ENCODE results near the gene COP1. TPM values are rescaled to one million over a fixed set of nuclear protein-coding genes. Genes with fewer than 3 reads are reported as not detected.
"Not testable (repeated sequence)": the region's sequence is repeated elsewhere in the genome, so short reads cannot be mapped to it uniquely, and the experiment has no call there.

Gene COP1
- total RNA-seq, 1 experiment from 2014 or later, result 35.8 TPM

GRCh38 chr1:176205332-176205914 is 1.7 kb downstream of the COP1 start:
- no peak overlapping the region for H3K27ac ChIP-seq (ENCODE audit: low read depth, low read length, poor library complexity, severe bottlenecking)
- no peaks in the 10 kb centered on the region for H3K9me3 ChIP-seq (ENCODE audit: low read depth, low read length, poor library complexity, severe bottlenecking)
- no peaks in the 10 kb centered on the region for H3K36me3 ChIP-seq (ENCODE audit: insufficient read depth, low read length, poor library complexity, severe bottlenecking)
- POLR2A ChIA-PET (ENCODE audit: low non-redundant PET), result no interaction called here
- intact Hi-C loops (cut with micrococcal nuclease; ENCODE audit: unreplicated experiment), result loop anchor here (10.0 kb wide), 1 partner anchor 141 kb away; no protein-coding TSS in a partner anchor
- no peak for TF ChIP-seq EZH2 (IDR thresholded peaks at IDR 0.05; ENCODE audit: borderline replicate concordance, low read depth, low read length, poor library complexity, severe bottlenecking)
- TF ChIP-seq, protein P1, sequence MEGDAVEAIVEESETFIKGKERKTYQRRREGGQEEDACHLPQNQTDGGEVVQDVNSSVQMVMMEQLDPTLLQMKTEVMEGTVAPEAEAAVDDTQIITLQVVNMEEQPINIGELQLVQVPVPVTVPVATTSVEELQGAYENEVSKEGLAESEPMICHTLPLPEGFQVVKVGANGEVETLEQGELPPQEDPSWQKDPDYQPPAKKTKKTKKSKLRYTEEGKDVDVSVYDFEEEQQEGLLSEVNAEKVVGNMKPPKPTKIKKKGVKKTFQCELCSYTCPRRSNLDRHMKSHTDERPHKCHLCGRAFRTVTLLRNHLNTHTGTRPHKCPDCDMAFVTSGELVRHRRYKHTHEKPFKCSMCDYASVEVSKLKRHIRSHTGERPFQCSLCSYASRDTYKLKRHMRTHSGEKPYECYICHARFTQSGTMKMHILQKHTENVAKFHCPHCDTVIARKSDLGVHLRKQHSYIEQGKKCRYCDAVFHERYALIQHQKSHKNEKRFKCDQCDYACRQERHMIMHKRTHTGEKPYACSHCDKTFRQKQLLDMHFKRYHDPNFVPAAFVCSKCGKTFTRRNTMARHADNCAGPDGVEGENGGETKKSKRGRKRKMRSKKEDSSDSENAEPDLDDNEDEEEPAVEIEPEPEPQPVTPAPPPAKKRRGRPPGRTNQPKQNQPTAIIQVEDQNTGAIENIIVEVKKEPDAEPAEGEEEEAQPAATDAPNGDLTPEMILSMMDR (conservative IDR thresholded peaks at IDR 0.05; ENCODE audit: low read depth, low read length), result no peak
- no peaks in the 10 kb centered on the region for H3K27me3 ChIP-seq (replicated peaks; ENCODE audit: insufficient read depth, low read depth, low read length, poor library complexity)
- H3K4me3 ChIP-seq (ENCODE audit: low read depth, low read length, poor library complexity, severe bottlenecking), result peak overlapping the region; percentile 96
- BruUV-seq (replicated peaks), result no TSS peak
- CTCF ChIA-PET, result no interaction called here
- no peak for DNase-seq (ENCODE audit: low spot score)
- peaks cover 16% of the 10 kb centered on the region for H3K4me1 ChIP-seq (ENCODE audit: insufficient read depth, low read length, poor library complexity, severe bottlenecking)

GRCh38 chr1:176204655-176205054 is 2.4 kb downstream of the COP1 start:
- H3K4me1 ChIP-seq (ENCODE audit: insufficient read depth, low read length, poor library complexity, severe bottlenecking), result peaks cover 16% of the 10 kb centered on the region
- intact Hi-C loops (cut with micrococcal nuclease; ENCODE audit: unreplicated experiment), result loop anchor here (10.0 kb wide), 1 partner anchor 140 kb away; no protein-coding TSS in a partner anchor
- CTCF ChIA-PET; H3K27me3 ChIP-seq (replicated peaks; ENCODE audit: insufficient read depth, low read depth, low read length, poor library complexity); BruUV-seq (replicated peaks); H3K9me3 ChIP-seq (ENCODE audit: low read depth, low read length, poor library complexity, severe bottlenecking); POLR2A ChIA-PET (ENCODE audit: low non-redundant PET); H3K36me3 ChIP-seq (ENCODE audit: insufficient read depth, low read length, poor library complexity, severe bottlenecking); DNase-seq (ENCODE audit: low spot score); H3K27ac ChIP-seq (ENCODE audit: low read depth, low read length, poor library complexity, severe bottlenecking): not testable (repeated sequence)
- peak overlapping the region; percentile 96 for H3K4me3 ChIP-seq (ENCODE audit: low read depth, low read length, poor library complexity, severe bottlenecking)

- ChIA-PET CTCF (no interaction called here), POLR2A (ENCODE audit: low non-redundant PET) (interaction anchor here (0.7 kb wide), 1 partner anchor 16 kb away, joined by 3 read pairs; no protein-coding TSS in a partner anchor)
- intact Hi-C loops (cut with micrococcal nuclease; ENCODE audit: unreplicated experiment), result loop anchor here (10.0 kb wide), 1 partner anchor 139 kb away; no protein-coding TSS in a partner anchor
- H3K27me3 ChIP-seq (replicated peaks; ENCODE audit: insufficient read depth, low read depth, low read length, poor library complexity), result no peaks in the 10 kb centered on the region
- H3K9me3 ChIP-seq (ENCODE audit: low read depth, low read length, poor library complexity, severe bottlenecking), result no peaks in the 10 kb centered on the region
- no peak for DNase-seq (ENCODE audit: low spot score)
- peaks cover 16% of the 10 kb centered on the region for H3K4me1 ChIP-seq (ENCODE audit: insufficient read depth, low read length, poor library complexity, severe bottlenecking)
- H3K27ac ChIP-seq (ENCODE audit: low read depth, low read length, poor library complexity, severe bottlenecking), result no peak overlapping the region
- H3K4me3 ChIP-seq (ENCODE audit: low read depth, low read length, poor library complexity, severe bottlenecking), result no peak overlapping the region
- no TSS peak for BruUV-seq (replicated peaks)
- H3K36me3 ChIP-seq (ENCODE audit: insufficient read depth, low read length, poor library complexity, severe bottlenecking), result no peaks in the 10 kb centered on the region
- TF ChIP-seq EZH2 (IDR thresholded peaks at IDR 0.05; ENCODE audit: borderline replicate concordance, low read depth, low read length, poor library complexity, severe bottlenecking), result no peak
- TF ChIP-seq, protein P1 (conservative IDR thresholded peaks at IDR 0.05; ENCODE audit: low read depth, low read length), result no peak
Measured at GRCh38 chr1:176203735-176204134, 3.4 kb downstream of the COP1 start.

DNA sequence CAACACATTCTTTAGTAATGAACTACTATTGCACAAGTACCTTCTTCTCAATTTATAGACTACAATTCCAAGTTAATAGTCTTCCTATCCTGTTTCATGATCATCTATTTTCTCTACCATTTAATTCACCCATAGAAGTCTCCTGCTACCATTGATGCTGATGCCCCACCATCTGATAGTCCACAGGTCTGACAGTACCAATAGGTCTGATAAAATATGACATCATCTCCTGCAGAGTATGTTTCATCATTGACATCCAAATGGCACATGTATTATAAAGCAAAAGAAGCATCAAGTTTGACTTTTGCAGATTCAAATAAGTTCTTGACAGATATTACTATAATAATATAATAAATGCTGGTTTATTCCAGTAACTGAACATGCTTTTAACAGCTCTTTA is 5.5 kb downstream of the COP1 start:
- CTCF ChIA-PET, result no interaction called here
- POLR2A ChIA-PET (ENCODE audit: low non-redundant PET), result no interaction called here
- intact Hi-C loops (cut with micrococcal nuclease; ENCODE audit: unreplicated experiment), result loop anchor here (10.0 kb wide), 1 partner anchor 137 kb away; no protein-coding TSS in a partner anchor
- H3K27ac ChIP-seq (ENCODE audit: low read depth, low read length, poor library complexity, severe bottlenecking), result no peak overlapping the region
- no peaks in the 10 kb centered on the region for H3K9me3 ChIP-seq (ENCODE audit: low read depth, low read length, poor library complexity, severe bottlenecking)
- TF ChIP-seq, protein P1 (conservative IDR thresholded peaks at IDR 0.05; ENCODE audit: low read depth, low read length), result no peak
- no peak for TF ChIP-seq EZH2 (IDR thresholded peaks at IDR 0.05; ENCODE audit: borderline replicate concordance, low read depth, low read length, poor library complexity, severe bottlenecking)
- BruUV-seq (replicated peaks), result no TSS peak
- H3K4me1 ChIP-seq (ENCODE audit: insufficient read depth, low read length, poor library complexity, severe bottlenecking), result peaks cover 12% of the 10 kb centered on the region
- no peak overlapping the region for H3K4me3 ChIP-seq (ENCODE audit: low read depth, low read length, poor library complexity, severe bottlenecking)
- no peaks in the 10 kb centered on the region for H3K27me3 ChIP-seq (replicated peaks; ENCODE audit: insufficient read depth, low read depth, low read length, poor library complexity)
- no peak for DNase-seq (ENCODE audit: low spot score)
- H3K36me3 ChIP-seq (ENCODE audit: insufficient read depth, low read length, poor library complexity, severe bottlenecking), result no peaks in the 10 kb centered on the region

Data from A673 (cell line).